ENCODE measurements around the gene TCF25.
A peak's percentile ranks its signal among the peaks of the same experiment; 100 is the strongest.
"Not testable (repeated sequence)": the region's sequence is repeated elsewhere in the genome, so short reads cannot be mapped to it uniquely, and the experiment has no call there.

Gene TCF25

GRCh38 chr16:89905511-89906139 is 32.2 kb downstream of the TCF25 start:
- DNase-seq, result no peak

GRCh38 chr16:89906140-89907025 is 33.0 kb downstream of the TCF25 start:
- DNase-seq, result no peak

GRCh38 chr16:89907055-89907814 is 33.8 kb downstream of the TCF25 start:
- DNase-seq, result no peak

GRCh38 chr16:89908236-89908635 is 34.8 kb downstream of the TCF25 start:
- DNase-seq, result no peak

- DNase-seq, result peak; percentile 81
These were observed 36.7 kb downstream of the TCF25 start for GRCh38 chr16:89909777-89910716.

GRCh38 chr16:89910717-89911354 is 37.4 kb downstream of the TCF25 start:
- no peak for DNase-seq

GRCh38 chr16:89911375-89911774 is 38.0 kb downstream of the TCF25 start:
- no peak for DNase-seq

- no peak for DNase-seq
These were observed 38.8 kb downstream of the TCF25 start for GRCh38 chr16:89912143-89912542.

GRCh38 chr16:89912627-89913026 is 39.2 kb downstream of the TCF25 start:
- DNase-seq, result no peak

GRCh38 chr16:89913408-89914387 is 40.3 kb downstream of the TCF25 start:
- DNase-seq, result no peak

- not testable (repeated sequence) for DNase-seq
These were observed 41.4 kb downstream of the TCF25 start for GRCh38 chr16:89914642-89915285.

- DNase-seq, result no peak
These were observed 42.2 kb downstream of the TCF25 start for GRCh38 chr16:89915303-89916232.

- DNase-seq, result peak; percentile 87
These were observed 44.5 kb downstream of the TCF25 start for GRCh38 chr16:89917773-89918452.

GRCh38 chr16:89918453-89919347 is 45.3 kb downstream of the TCF25 start, which contains the start of gene MC1R:
TSS of gene MC1R (plus strand) at chr16:89918862. CDS start at chr16:89919259, 397 bp downstream.
- peak; percentile 68 for DNase-seq

- DNase-seq, result no peak
These were observed 46.4 kb downstream of the TCF25 start for GRCh38 chr16:89919535-89920406.

- DNase-seq, result no peak
These were observed 47.3 kb downstream of the TCF25 start for GRCh38 chr16:89920723-89921122.

All from retina (tissue), 1 donor.